ENCODE measurements around the gene TTPAL.

TTPAL gene

DNA sequence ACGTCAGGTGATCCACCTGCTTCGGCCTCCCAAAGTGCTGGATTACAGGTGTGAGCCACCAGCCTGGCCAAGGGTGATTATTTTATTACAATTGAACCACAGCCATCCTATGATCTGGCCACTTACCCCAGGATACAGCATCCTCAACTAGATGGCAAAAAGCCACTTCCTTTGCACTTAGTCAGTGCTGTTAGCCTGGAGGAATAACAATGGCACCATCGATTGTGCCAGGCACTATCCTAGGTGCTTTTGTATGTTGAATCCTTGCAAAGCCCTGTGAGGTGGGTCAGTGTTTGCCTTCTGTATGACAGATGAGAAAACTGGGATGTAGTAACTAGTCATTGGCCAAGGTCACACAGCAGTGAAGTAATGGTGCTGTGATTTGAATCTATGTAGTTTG lies 11.2 kb upstream of the TTPAL start:
- Histone ChIP-seq H4K20me1 (ENCODE audit: control insufficient read depth, insufficient read depth, low read depth, low read length) (no peaks in the 10 kb centered on the region), H3K27ac (ENCODE audit: low read depth, low read length) (no peak overlapping the region), H3K36me3 (ENCODE audit: control insufficient read depth, low read length) (no peaks in the 10 kb centered on the region), H3K9me2 (replicated peaks; ENCODE audit: control insufficient read depth, low read length) (no peaks in the 10 kb centered on the region), H3K4me3 (ENCODE audit: low read length) (no peak overlapping the region), H3F3A (ENCODE audit: control insufficient read depth, insufficient read depth) (no peaks in the 10 kb centered on the region), H3K4me1 (ENCODE audit: control insufficient read depth, low read length) (no peaks in the 10 kb centered on the region), H3K27me3 (ENCODE audit: control insufficient read depth, low read length) (peaks cover 18% of the 10 kb centered on the region), H3K79me2 (ENCODE audit: control insufficient read depth, low read length) (no peaks in the 10 kb centered on the region), H3K9me3 (ENCODE audit: control insufficient read depth, insufficient read depth, low read length) (no peaks in the 10 kb centered on the region), H3K4me2 (ENCODE audit: low read length) (no peak overlapping the region)
- TF ChIP-seq EZH2phosphoT487 (IDR thresholded peaks at IDR 0.05; ENCODE audit: borderline replicate concordance, low read length): no peak
- TF ChIP-seq, protein P1, sequence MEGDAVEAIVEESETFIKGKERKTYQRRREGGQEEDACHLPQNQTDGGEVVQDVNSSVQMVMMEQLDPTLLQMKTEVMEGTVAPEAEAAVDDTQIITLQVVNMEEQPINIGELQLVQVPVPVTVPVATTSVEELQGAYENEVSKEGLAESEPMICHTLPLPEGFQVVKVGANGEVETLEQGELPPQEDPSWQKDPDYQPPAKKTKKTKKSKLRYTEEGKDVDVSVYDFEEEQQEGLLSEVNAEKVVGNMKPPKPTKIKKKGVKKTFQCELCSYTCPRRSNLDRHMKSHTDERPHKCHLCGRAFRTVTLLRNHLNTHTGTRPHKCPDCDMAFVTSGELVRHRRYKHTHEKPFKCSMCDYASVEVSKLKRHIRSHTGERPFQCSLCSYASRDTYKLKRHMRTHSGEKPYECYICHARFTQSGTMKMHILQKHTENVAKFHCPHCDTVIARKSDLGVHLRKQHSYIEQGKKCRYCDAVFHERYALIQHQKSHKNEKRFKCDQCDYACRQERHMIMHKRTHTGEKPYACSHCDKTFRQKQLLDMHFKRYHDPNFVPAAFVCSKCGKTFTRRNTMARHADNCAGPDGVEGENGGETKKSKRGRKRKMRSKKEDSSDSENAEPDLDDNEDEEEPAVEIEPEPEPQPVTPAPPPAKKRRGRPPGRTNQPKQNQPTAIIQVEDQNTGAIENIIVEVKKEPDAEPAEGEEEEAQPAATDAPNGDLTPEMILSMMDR (IDR thresholded peaks at IDR 0.05; ENCODE audit: low read depth, low read length, poor library complexity, severe bottlenecking): no peak

DNA sequence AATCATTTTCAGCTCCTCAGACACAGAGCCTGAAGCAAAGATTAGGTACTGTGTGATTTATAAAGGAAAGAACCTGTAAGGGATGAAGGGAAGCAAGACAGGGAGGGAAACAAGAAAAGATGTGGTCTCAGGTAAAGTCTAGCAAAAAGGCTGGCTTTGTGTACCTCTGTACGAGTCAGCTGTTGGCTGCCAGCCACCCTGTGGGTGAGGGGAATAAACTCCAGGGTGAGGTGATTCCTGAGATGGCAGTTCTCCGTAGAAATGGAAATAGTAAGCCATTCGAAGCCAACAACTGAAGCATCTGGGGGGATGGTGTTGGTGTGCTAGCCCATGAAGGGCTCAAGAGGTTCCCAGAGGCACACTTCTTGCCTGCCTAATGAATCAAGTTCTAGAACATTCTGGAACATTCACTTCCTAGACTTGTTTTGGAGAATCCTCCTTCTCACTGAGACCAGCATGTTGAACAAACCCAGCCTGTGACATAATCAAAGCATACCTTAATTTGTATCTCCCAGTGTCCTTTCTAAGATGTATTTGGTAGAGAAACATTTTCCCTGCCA lies 10.6 kb upstream of the TTPAL start:
- Histone ChIP-seq H3K9me3 (ENCODE audit: control insufficient read depth, insufficient read depth, low read length) (no peaks in the 10 kb centered on the region), H3K27ac (ENCODE audit: low read depth, low read length) (no peak overlapping the region), H3K4me3 (ENCODE audit: low read length) (no peak overlapping the region), H3K27me3 (ENCODE audit: control insufficient read depth, low read length) (peaks cover 18% of the 10 kb centered on the region), H4K20me1 (ENCODE audit: control insufficient read depth, insufficient read depth, low read depth, low read length) (no peaks in the 10 kb centered on the region), H3K79me2 (ENCODE audit: control insufficient read depth, low read length) (no peaks in the 10 kb centered on the region), H3K4me2 (ENCODE audit: low read length) (no peak overlapping the region), H3K9me2 (replicated peaks; ENCODE audit: control insufficient read depth, low read length) (no peaks in the 10 kb centered on the region), H3K36me3 (ENCODE audit: control insufficient read depth, low read length) (no peaks in the 10 kb centered on the region), H3F3A (ENCODE audit: control insufficient read depth, insufficient read depth) (no peaks in the 10 kb centered on the region), H3K4me1 (ENCODE audit: control insufficient read depth, low read length) (no peaks in the 10 kb centered on the region)
- no peak for TF ChIP-seq EZH2phosphoT487 (IDR thresholded peaks at IDR 0.05; ENCODE audit: borderline replicate concordance, low read length)
- TF ChIP-seq, protein P1 (IDR thresholded peaks at IDR 0.05; ENCODE audit: low read depth, low read length, poor library complexity, severe bottlenecking): no peak

DNA sequence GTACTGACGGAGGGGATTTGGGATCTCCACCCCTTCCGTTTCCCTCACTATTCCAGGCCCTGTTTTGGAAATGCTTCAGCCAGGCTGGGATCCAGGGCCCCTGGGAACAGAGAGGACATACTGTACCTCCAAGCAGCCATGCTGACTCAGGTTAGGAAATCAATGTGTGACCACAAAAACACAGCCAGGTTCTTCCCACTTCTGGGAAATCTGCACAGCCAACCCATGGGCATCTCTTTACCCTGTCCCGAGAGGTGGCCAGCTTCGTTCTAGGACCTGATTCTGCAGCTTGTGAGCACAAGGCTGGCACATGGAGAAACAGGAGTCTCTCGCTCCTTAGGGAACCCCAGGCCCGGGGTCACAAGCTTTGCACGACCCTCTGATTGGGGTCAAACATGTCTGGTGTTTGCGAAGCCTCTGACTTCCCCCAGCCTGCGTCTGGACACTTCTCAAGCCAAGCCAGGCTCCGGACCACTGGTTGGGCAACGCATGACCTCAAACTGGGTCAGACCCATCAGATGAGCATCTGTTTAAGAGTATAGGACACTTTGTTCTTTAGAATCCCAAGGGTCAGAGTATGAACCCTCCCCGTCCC lies 8.3 kb upstream of the TTPAL start:
- H3K27me3 ChIP-seq (ENCODE audit: control insufficient read depth, low read length): peaks cover 27% of the 10 kb centered on the region
- no peaks in the 10 kb centered on the region for H3F3A ChIP-seq (ENCODE audit: control insufficient read depth, insufficient read depth)
- no peaks in the 10 kb centered on the region for H3K79me2 ChIP-seq (ENCODE audit: control insufficient read depth, low read length)
- no peaks in the 10 kb centered on the region for H3K36me3 ChIP-seq (ENCODE audit: control insufficient read depth, low read length)
- no peaks in the 10 kb centered on the region for H3K9me2 ChIP-seq (replicated peaks; ENCODE audit: control insufficient read depth, low read length)
- no peak overlapping the region for H3K4me2 ChIP-seq (ENCODE audit: low read length)
- TF ChIP-seq, protein P1 (IDR thresholded peaks at IDR 0.05; ENCODE audit: low read depth, low read length, poor library complexity, severe bottlenecking): no peak
- TF ChIP-seq EZH2phosphoT487 (IDR thresholded peaks at IDR 0.05; ENCODE audit: borderline replicate concordance, low read length): no peak
- no peaks in the 10 kb centered on the region for H3K4me1 ChIP-seq (ENCODE audit: control insufficient read depth, low read length)
- H3K9me3 ChIP-seq (ENCODE audit: control insufficient read depth, insufficient read depth, low read length): no peaks in the 10 kb centered on the region
- H3K27ac ChIP-seq (ENCODE audit: low read depth, low read length): no peak overlapping the region
- no peaks in the 10 kb centered on the region for H4K20me1 ChIP-seq (ENCODE audit: control insufficient read depth, insufficient read depth, low read depth, low read length)
- no peak overlapping the region for H3K4me3 ChIP-seq (ENCODE audit: low read length)

All from DOHH2 (cell line).